ENCODE measurements around the gene ITPKB.
"Not testable (repeated sequence)": the region's sequence is repeated elsewhere in the genome, so short reads cannot be mapped to it uniquely, and the experiment has no call there.

Gene ITPKB

DNA sequence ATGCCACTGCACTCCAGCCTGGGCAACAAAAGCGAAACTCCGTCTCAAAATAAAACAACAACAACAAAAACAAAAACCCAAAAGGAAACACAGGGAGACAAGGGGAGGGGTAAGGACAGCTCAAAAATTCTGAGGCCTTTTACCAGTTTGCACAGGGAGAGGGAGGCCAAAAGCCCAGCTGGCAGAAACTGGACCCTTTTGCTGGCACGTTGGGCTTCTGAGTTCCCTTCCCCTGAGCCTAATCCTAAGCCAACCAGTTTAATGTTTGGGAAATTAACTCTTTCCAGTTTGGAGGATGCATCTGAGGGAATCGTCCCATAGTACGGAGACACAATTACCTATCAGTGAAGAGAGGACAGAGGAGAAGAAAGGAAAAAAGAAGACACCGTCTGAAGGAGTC lies 127.1 kb downstream of the ITPKB start:
- DNase-seq: not testable (repeated sequence)

DNA sequence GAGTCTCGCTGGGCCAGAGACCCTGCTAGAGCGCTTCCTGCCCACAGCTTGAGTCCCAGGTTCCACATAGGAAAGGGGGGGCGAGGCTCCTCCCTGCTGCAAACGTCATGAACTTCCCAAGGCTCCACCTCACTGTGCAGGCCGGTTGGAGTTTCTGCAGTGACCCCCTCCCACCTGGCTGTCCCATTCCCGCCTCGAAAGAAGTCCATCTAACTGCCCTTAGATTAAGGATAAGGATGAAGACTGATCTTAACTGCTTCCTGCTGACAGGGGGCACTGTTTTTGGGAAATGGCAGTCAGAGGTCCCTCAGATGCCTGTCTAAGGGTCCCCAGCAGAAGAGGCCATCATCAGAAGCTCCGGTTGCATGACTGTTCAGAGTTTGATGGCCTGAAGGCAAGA lies 127.8 kb downstream of the ITPKB start:
- no peak for DNase-seq

DNA sequence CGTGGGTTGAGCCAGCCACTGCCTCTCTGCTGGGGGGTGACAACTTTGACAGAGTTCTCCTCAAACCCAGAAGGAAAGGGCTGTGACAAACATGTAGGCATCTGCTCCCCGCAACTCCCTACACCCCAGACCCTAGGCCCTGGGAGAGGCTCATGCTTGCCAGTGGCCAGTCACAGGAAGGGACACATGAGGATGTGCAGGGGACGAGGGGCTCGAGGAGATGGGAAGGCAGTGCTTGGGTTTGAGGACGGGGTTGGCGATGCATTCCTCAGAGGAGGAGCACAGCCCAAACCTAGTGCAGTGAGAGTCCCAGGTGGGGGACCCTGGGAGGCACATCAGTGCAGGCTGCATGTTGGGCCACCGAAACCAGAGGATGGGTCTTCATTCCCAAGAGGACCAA lies 128.4 kb downstream of the ITPKB start:
- no peak for DNase-seq

DNA sequence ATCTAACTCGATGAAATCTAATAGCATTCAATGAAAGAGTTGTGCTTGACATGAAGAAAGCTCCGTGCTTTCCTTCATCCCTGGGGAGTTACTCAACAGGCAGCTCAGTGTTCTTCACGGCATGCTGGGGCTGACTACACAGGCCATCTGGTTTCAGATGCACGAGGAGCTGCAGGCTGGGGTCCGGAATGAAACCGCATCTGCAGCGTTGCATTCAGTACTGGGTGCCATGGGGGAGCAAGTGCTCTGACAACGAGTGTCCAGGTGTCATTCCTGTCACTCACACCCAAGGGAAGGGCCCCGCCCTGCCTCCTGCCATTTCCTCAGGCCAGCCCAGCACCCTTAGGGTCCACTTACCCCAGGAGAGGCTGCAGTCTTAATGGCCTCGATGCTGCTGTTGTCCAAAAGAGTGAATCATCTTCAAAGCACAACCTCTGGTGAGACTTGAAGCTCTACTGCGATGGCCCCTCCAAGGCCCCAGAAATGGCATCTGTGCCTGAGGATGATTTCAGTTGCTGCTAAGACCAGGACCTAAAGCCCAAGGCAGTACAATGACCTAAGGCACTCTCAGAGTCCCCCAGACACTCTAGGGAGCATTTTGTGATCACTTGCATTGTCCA lies 129.1 kb downstream of the ITPKB start:
- DNase-seq: no peak

DNA sequence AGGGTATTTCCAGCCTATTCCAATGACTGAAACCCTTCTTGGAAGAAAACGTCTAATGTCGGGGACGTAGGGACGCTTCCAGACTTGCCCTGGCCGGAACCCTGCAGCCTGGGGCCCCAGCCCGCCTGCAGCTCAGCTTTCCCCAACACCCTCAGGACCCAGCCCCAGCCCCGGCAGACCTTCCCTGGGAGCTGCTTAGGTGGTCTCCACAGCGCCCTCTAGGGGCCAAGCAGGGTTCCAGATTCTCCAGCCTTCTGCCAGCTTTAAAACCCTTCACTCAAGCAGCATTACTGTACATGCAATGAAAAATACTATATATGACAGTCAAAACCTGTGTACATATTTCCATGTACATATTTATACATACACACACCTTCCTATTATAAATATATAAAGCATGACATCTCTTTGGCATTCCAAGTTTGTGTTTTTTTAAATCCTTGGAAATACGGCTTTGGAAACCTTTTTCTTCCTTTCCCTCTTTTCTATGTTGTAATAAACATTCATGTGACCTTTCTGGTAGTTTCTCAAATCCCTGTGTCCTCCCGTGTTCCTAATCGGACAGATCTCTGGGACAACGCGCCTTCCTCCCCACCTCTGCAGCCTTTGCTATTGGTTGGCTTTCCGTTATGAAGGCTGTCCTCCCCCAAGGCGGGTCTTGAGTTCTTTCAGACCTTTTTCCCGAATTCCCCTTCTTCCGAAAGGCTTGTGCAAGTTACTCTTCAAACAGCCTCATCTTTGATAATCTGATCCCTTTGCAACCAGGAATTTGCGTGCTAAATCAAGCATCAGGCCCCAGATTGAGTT lies 130.2 kb downstream of the ITPKB start:
- peak; percentile 77 for DNase-seq

DNA sequence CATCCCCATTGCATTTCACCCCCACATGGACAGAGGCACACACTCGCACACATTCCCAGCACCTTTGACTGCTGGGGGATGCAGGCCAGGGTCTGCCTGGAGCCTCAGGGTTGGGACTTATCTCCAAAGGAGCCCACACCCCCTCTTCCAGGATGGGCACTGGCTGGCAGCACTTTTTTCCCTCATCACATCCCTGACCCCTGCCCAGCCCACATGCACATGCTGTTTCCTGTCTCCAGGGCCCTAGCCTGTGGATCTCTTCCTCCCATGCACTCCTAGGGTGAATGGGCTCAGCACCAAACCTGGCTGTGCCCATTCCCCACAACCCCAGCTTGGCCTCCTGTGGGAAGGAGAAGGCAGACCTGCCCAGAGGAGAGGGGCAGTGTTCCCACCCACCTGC lies 131.3 kb downstream of the ITPKB start:
- no peak for DNase-seq

DNA sequence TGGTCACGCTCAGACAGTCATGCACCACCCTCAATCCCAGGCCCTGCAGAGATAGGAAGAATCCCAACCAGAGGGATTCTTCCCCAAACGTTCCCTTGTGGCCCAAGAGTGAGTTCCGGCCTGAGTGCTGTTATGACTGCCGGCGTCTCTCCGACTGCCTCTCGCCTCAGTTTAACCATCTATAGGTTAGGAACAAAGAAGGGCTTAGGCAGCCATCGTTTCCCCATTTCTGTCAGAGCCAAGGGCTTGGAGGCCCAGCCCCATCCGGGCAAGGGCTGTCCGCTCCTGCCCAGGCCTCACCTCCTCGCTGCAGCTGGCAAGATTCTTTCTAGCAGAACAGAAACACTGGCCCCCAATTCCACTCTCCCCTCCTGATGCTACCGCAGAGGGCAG lies 131.8 kb downstream of the ITPKB start:
- no peak for DNase-seq

DNA sequence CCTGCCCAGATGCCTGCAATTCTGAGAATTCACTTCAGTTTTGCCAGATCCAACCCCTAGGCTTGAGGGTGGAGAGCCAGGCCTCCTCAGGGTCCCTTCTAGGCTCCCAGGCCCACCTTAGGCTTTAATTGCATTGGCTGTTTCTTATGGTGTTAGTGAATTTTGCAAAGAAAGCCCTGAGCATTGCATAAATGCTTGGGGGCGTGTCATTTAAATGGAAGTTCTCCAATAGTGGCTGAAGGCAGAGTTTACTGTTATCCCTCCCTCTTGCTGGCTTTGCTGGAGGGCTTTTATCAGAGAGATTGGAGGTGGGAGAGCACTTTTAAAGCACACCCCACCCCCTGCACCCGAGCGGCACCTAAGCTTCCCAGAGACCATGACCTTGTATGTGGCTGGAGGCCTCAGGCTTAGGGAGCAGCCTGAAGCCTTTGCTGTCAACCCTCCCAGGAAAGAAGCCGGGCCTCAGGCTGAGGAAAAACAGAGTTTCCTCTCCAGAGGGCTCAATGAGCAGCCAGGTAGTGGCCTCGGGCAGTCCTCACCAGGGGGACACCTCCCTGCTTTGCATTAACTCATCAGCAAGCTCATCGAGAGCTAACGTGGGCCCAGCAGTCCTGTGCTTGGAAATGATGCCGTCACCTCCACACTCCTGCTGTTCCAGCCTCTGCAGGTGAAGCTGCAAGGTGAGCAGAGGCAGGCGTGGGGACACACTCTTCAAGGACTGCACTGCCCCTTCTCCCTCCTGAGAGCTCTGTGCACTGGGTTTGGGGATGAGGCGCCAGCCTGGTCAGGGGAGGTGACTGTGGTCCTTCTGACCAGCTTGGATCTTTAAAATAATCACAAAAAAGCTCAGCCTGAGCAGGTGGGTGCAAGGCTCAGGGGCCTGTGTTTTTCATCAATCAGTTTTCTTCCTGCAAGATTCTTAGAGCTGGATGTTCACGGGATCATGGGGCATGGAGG lies 132.5 kb downstream of the ITPKB start:
- DNase-seq: no peak

DNA sequence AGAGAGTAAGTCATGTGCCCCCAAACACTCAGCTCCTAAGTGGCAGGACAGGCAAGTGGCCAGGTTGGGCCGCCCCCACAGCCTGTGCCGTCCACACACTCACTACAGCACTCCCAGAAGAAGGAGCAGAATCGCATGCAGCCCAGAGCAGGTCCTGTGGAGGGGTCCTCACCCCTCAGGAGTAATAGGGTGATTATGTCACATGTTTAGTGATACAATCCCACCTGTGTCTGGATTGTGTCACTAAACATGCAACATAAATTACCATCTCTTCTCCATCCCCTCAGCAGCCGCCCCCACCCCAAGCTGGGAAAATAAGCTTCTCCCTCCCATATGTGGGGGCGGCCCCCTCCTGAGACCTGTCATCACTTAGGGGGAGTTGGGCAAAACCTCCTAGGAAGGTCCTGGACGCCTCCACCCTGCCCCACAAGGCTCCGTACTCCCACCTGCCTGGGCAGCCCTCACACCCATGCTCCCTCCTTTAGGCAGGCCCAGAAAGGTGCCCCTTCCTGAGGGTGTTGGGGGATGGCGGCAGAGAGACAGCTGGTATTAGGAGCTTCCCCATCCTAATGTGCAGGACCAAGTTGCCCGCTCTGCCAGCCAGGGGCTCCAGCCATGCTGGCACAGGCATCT lies 133.6 kb downstream of the ITPKB start:
- no peak for DNase-seq

DNA sequence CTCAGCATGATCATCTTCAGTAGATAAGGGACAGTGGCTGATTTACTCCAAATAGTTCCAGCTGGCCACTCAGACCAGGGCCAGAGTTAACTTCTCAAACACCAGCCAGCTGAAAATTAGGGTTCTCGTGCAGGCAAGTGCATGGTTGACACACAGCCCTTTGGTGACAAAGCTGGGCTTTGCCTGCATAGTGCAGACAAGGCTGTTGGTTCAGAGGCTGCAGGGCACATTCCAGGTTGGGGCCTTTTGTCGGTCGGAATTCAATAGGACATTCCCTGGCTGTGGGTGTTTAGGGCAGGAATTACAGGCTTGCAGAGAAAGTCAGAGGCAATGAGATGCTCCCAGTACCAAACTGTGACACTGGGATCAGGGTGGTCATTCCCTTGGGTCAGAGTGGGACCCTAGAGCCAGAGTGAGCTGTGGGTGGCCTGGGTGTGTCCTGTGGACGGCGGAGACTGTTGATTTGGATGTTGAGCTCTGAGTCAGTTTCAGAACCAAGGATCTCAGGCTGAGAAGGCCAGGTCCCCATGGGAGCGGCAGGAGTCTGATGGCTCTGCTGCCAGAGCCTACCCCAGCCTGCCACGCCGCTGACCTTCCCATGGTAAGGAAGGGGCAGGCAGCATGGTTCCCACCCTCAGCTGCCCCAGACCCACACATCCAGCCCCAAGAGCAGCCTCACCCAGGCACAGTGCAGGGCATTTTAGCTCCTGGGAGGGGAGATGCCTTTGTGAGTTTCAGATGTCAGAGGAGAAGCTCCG lies 134.3 kb downstream of the ITPKB start:
- DNase-seq: no peak

DNA sequence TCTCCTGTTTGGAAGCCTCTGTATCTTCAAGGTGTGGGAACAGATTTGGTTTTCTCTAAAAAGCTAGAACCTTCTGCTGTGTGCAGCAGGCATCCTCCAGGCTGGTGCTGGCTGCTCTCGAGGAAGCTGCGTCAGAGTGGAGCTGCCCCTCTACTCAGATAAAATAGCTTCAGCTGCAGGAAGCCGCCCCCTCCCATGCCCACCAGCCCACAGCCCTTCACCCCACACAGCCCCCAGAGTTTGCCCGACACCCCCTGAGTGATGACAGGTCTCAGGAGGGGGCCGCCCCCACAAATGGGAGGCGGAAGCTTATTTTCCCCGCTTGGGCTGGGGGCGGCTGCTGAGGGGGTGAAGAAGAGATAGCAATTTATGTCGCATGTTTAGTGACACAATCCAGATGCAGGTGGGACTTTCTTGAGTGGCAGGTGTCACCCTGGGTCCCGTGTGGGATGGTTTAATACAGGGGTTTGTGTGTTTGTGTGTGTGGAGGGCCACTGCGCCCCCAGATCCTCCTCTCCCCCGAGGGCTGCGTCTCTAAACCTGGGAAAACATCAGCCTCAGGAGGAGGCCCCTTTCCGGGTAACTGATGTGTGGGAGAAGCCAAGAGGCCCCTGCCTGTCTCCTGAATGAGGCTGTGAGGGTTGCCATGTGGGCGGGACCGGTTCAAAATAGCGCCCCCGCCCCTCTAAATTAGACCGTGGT lies 135.1 kb downstream of the ITPKB start:
- DNase-seq: no peak

DNA sequence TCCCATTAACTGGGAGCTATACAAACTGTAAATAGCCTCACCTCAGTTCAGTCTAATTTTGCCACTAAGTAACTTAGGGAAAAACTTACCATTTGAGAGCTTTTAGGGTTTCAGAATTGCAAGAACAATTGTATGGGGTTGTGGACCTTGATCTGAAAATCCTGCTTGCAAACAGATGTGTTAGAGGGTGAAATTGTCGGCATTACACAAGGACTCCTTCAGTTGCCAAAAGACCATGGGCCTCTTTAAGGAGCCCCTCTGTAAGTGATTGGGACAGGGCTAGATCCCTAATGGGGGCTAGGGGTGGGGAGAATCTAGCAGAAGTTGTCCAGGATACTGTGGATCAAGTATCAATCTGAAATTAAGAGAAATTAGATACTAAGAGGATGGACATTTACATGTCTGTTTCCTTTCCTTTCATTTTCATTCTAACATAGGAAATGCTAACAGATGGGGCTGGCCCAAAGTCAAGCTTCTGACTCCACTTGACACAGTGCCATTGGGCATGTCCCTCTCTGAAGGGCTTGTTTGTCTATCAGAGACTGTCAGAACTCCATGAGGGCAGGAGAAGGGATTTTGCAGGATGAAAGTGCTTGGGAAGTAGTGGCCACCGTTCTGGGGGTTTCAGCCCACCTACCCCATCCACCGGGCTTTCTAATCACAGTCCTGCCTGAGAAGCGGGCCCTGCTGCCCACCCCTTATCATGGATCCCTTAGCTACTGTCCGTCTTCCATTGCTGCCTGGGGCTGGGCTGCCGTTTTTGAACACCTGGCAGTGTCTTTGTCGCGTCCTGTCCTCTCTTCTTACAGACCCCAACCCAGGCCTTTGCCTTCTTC lies 135.8 kb downstream of the ITPKB start:
- DNase-seq: no peak

DNA sequence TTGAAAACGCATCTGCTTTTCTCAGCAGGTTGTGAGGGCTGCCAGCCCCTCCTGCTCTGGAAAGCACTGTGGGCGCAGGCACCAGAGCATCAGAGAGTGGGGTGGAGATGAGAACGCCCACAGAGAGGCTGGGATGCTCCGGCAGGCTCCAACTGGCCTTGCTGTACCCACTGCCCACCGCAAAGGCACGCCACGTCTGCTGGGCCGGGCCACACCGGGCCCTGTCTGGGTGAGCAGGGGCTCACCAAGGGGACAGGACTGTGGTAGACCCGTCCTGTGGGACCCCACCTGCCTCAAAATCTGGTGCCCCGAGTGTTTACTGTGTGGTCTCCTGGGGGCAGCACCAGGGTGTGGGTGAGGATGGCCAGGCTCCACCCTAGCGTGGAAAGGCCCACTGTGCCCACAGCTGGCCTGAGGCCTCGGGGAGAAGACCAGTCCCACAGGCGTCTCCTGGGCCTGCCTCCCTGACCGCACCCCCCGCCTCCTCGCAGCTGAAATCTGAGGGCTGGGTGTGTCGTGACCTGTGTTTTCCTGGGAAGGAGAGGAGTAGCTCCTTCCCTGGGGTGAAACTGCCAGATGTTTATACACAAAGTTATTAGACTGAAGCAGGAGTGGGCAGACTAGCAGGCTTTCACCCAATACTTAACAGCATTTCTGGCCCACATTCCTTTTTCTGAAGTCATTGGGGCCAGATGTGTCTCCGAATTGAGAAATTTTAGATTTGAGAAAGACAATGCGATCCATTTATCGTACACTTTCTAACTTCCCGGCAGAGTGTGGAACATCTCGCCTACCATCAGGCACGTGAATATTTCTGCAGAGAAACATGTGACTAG lies 136.7 kb downstream of the ITPKB start:
- DNase-seq: no peak

DNA sequence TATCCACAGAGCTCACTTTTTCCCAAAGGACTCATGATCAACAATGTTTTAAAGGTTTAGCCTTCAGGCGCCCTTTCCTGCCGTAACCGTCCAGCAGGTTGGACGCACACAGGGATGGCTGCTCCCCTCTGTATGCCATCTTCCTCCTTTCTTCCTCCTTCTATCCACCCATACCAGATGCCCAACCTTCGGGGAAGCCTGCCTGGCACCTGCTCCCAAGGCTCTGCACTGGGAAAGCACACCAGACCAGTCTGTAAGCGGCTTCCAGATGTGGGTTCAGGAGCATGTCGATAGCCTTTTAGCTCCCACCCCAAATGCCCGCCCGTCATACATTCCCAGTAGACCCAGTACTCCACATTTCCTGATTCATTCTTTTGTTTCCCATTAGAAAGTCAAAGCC lies 137.6 kb downstream of the ITPKB start:
- no peak for DNase-seq

DNA sequence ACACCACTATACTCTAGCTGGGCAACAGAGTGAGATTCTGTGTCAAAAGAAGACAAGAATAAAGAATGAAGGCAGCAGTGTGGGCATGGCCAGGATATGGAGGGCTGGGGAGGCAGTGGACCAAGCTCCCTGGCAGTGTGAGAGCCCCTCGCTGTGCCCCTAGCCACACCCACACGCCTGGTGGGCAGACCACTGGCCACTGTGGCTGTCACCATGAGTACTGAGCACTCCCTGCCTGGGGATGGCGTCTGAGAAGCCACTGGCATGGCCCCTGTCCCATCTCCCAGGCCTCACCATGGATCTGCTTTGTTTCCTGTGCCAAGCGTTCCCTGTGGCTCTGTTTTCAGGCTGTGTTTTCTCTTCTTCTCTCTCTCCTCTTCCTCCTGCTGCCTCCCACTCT lies 138.8 kb downstream of the ITPKB start:
- DNase-seq: no peak

DNA sequence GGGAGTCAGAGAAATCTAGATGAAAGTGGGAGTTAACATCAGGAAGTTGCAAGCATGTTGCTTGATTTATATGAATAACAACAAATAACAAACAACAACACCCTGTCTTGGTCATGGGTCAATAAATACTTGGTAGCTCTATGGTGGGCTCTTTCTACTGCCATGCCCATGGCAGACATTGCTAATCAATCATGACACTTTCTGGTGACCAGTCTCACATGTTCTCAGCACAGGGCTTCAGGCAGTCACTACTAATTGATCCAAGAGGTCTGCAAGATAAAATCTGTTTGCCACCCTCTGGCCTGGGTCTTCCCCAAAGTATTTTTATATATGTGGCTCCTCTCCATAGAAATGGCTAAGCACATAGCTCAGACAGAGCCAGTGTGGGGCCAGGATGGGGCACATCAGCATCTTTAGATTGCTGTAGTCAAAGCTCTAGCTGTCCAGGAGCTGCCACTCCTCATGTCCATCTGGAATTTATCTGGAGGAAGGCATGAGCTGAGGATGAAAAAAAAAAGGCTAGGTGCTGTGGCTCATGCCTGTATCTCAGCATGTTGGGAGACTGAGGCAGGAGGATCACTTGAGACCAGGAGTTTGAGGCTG lies 139.3 kb downstream of the ITPKB start:
- DNase-seq: no peak

DNA sequence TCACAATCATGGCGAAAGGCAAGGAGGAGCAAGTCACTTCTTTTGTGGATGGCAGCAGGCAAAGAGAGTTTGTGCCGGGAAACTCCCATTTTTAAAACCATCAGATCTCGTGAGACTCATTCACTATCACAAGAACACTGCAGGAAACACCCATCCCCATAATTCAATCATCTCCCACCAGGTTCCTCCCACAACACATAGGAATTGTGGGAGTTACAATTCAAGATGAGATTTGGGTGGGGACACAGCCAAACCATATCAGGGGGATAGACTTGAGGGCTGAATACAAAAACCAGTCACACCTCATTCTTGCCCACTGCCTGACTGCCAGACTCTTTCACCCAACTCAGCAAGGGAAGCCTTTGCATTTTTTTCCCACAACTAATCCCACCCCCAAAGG lies 140.1 kb downstream of the ITPKB start:
- DNase-seq: not testable (repeated sequence)

DNA sequence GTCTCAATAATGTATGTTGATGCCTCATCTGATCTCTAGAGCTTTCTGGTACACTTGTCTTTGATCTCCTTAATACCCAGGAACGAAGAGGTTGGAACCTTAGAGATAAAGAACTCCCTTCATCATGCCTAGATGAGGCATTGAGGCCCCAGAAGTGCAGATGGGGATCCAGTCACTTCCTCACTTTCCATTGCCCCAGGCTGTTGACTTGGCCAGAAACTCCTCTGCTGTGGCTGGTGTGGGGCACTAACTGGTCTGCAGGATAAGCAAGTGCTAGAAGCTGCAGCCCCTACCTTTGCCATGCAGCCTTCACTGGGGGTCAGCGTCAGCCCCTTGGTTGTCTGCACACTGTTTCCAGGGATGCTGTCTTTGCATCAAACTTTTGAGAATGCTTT lies 140.6 kb downstream of the ITPKB start:
- DNase-seq: no peak

All from activated CD4-positive, alpha-beta T cell treated with anti-CD3 and anti-CD28 coated beads, Interleukin-2, Interleukin-6, amounts not matched to agents 100 ng/mL and 50 ng/mL, durations not matched to agents 16 hours and 8 hours (primary cell).